ENCODE measurements around the gene FAM24B.

DNA sequence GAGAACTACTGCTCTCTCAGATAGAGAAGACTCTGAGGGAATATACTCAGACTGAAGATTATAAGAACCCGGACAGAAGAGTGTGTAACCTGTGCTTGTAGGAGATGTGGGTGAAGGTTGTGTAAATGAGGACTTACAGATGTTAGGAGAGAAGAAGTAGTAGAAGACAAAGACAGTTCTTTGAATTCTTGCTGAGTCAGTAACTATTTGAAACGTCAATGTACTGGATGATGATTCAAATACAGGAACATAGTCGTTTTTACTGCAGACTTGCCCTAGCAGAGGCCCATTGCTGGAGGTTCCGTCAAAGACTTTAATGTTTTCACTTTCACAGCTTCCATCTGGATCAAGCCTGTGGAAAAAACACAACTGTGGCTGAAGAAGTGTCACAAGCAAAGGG lies 40.5 kb downstream of the FAM24B start:
- no peak for TF ChIP-seq POLR2A (IDR thresholded peaks at IDR 0.05)
- TF ChIP-seq, protein P1, sequence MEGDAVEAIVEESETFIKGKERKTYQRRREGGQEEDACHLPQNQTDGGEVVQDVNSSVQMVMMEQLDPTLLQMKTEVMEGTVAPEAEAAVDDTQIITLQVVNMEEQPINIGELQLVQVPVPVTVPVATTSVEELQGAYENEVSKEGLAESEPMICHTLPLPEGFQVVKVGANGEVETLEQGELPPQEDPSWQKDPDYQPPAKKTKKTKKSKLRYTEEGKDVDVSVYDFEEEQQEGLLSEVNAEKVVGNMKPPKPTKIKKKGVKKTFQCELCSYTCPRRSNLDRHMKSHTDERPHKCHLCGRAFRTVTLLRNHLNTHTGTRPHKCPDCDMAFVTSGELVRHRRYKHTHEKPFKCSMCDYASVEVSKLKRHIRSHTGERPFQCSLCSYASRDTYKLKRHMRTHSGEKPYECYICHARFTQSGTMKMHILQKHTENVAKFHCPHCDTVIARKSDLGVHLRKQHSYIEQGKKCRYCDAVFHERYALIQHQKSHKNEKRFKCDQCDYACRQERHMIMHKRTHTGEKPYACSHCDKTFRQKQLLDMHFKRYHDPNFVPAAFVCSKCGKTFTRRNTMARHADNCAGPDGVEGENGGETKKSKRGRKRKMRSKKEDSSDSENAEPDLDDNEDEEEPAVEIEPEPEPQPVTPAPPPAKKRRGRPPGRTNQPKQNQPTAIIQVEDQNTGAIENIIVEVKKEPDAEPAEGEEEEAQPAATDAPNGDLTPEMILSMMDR (IDR thresholded peaks at IDR 0.05): no peak

Measured in testis (tissue), 2 donors.